Astrocyte (in vitro differentiated cells and primary cell): ENCODE data around the gene CBX7.

Source experiments
- EZH2 ChIP-seq: IDR thresholded peaks from 2 replicates; pipeline ENCODE4 v1.6.1; 2012; ENCODE audit warnings: mild to moderate bottlenecking, low read length, inconsistent platforms; ENCODE audit not compliant: insufficient read depth
- TF ChIP-seq, protein P1 (sequence below): IDR thresholded peaks from 2 replicates; pipeline ENCODE4 v1.5.1; 2011; ENCODE audit warnings: low read depth, mild to moderate bottlenecking, inconsistent platforms, low read length, moderate library complexity; ENCODE audit not compliant: insufficient read depth

- TF ChIP-seq, protein P1, sequence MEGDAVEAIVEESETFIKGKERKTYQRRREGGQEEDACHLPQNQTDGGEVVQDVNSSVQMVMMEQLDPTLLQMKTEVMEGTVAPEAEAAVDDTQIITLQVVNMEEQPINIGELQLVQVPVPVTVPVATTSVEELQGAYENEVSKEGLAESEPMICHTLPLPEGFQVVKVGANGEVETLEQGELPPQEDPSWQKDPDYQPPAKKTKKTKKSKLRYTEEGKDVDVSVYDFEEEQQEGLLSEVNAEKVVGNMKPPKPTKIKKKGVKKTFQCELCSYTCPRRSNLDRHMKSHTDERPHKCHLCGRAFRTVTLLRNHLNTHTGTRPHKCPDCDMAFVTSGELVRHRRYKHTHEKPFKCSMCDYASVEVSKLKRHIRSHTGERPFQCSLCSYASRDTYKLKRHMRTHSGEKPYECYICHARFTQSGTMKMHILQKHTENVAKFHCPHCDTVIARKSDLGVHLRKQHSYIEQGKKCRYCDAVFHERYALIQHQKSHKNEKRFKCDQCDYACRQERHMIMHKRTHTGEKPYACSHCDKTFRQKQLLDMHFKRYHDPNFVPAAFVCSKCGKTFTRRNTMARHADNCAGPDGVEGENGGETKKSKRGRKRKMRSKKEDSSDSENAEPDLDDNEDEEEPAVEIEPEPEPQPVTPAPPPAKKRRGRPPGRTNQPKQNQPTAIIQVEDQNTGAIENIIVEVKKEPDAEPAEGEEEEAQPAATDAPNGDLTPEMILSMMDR, result no peak
- no peak for TF ChIP-seq EZH2
These were observed 8.2 kb downstream of the CBX7 start for GRCh38 chr22:39144101-39144767.
